Activated CD8-positive, alpha-beta T cell treated with anti-CD3 and anti-CD28 coated beads for 36 hours (primary cell): ENCODE measurements around the gene CCDC170. TPM values are rescaled to one million over a fixed set of nuclear protein-coding genes. Genes with fewer than 3 reads are reported as not detected.

Experiments
- ATAC-seq: fragments of 200-7000 bp; cut with Tn5 transposase; one replicate; pipeline ENCODE4 v1.10.0; 2021; ENCODE audit warnings: mild to moderate bottlenecking, moderate library complexity
- CTCF ChIA-PET: fragments of 350-600 bp; sonication (Branson Sonifier 250); formaldehyde crosslinking; loops from one replicate; lab custom pipeline; 2021; ENCODE audit warnings: antibody characterized with exemption; lab: Charles Lee
- POLR2A ChIA-PET: fragments of 350-600 bp; sonication (Branson Sonifier 250); formaldehyde crosslinking; loops from one replicate; lab custom pipeline; 2021; ENCODE audit warnings: antibody characterized with exemption; lab: Charles Lee
- DNase-seq: peaks from one replicate; pipeline ENCODE4 v3.0.0-alpha.2; 2020
- H3K27ac Mint-ChIP-seq: one replicate; pipeline ENCODE4 v1.8.0; 2021; ENCODE audit warnings: mild to moderate bottlenecking, mixed read lengths
- H3K27me3 Mint-ChIP-seq: one replicate; pipeline ENCODE4 v1.8.0; 2021; ENCODE audit warnings: mixed read lengths
- H3K36me3 Mint-ChIP-seq: one replicate; pipeline ENCODE4 v1.8.0; 2021; ENCODE audit warnings: low read depth, mixed read lengths
- H3K4me1 Mint-ChIP-seq: one replicate; pipeline ENCODE4 v1.8.0; 2021; ENCODE audit warnings: low read depth, mixed read lengths
- H3K4me3 Mint-ChIP-seq: one replicate; pipeline ENCODE4 v1.8.0; 2021; ENCODE audit warnings: mild to moderate bottlenecking, moderate library complexity, mixed read lengths
- H3K9me3 Mint-ChIP-seq: one replicate; pipeline ENCODE4 v1.8.0; 2021; ENCODE audit warnings: mixed read lengths
- intact Hi-C: fragments of 100-400 bp; cut with micrococcal nuclease; formaldehyde crosslinking; loops from one replicate; pipeline ENCODE4 v1.10.0; 2022
- total RNA-seq, 2 experiments: library from RNA; stranded (reverse); gene quantifications; one replicate each; pipeline ENCODE4 v1.2.3, GENCODE V29; 2021
- TF ChIP-seq, protein P1 (sequence below): fragments of 200-600 bp; IDR thresholded peaks from one replicate; pipeline ENCODE4 v1.8.0; 2022; ENCODE audit warnings: antibody characterized with exemption, mild to moderate bottlenecking

Gene CCDC170
- total RNA-seq, 2 experiments from 2014 or later: not detected

DNA sequence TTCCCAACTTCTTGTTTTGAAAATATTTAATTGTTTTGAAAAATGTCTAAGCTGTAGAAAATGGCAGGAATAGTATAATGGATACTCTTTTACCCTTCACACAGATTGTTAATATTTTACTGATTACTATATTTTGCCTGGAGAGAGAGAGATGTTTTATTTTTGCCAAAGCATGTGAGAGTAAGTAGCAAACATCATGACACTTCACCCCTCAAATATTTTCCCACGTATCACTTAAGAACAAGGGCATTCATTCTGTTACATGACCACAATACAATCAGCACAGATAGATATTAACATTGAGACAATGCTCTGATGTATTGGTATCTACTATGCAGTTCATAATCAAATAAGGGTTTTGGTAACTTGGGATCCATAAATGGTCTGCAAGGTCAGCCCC is 116.5 kb downstream of the CCDC170 start:
- ChIA-PET POLR2A (no interaction called here), CTCF (no interaction called here)
- ATAC-seq: no peak
- H3K27ac Mint-ChIP-seq: no peak overlapping the region
- no peak overlapping the region for H3K4me3 Mint-ChIP-seq
- peaks cover 19% of the 10 kb centered on the region for H3K27me3 Mint-ChIP-seq
- H3K9me3 Mint-ChIP-seq: no peaks in the 10 kb centered on the region
- intact Hi-C loops: no loop called here
- TF ChIP-seq, protein P1, sequence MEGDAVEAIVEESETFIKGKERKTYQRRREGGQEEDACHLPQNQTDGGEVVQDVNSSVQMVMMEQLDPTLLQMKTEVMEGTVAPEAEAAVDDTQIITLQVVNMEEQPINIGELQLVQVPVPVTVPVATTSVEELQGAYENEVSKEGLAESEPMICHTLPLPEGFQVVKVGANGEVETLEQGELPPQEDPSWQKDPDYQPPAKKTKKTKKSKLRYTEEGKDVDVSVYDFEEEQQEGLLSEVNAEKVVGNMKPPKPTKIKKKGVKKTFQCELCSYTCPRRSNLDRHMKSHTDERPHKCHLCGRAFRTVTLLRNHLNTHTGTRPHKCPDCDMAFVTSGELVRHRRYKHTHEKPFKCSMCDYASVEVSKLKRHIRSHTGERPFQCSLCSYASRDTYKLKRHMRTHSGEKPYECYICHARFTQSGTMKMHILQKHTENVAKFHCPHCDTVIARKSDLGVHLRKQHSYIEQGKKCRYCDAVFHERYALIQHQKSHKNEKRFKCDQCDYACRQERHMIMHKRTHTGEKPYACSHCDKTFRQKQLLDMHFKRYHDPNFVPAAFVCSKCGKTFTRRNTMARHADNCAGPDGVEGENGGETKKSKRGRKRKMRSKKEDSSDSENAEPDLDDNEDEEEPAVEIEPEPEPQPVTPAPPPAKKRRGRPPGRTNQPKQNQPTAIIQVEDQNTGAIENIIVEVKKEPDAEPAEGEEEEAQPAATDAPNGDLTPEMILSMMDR: no peak
- H3K36me3 Mint-ChIP-seq: no peaks in the 10 kb centered on the region
- no peak for DNase-seq
- no peaks in the 10 kb centered on the region for H3K4me1 Mint-ChIP-seq

DNA sequence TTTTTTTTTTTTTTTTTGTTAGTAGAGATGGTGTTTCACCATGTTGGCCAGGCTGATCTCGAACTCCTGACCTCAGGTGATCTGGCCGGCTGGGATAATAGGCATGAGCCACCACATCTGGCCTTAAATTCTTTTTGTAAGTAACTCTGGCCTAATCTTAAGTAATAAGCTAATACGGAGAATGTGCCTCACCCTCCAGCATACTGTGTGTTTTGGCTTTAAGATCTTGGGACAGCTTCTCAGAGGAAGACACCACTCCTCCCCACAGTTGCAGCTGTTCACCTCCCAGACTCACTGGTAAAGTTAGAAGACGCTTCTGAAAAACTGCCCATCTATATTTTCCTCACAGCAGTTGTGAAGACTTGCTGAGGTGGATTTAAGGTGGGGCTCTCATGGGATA is 120.8 kb downstream of the CCDC170 start:
- intact Hi-C loops: no loop called here
- Mint-ChIP-seq H3K27ac (no peak overlapping the region), H3K4me1 (no peaks in the 10 kb centered on the region), H3K27me3 (peaks cover 14% of the 10 kb centered on the region), H3K36me3 (no peaks in the 10 kb centered on the region), H3K4me3 (no peak overlapping the region), H3K9me3 (no peaks in the 10 kb centered on the region)
- CTCF ChIA-PET: no interaction called here
- DNase-seq: no peak
- TF ChIP-seq, protein P1: no peak
- POLR2A ChIA-PET: no interaction called here
- no peak for ATAC-seq

DNA sequence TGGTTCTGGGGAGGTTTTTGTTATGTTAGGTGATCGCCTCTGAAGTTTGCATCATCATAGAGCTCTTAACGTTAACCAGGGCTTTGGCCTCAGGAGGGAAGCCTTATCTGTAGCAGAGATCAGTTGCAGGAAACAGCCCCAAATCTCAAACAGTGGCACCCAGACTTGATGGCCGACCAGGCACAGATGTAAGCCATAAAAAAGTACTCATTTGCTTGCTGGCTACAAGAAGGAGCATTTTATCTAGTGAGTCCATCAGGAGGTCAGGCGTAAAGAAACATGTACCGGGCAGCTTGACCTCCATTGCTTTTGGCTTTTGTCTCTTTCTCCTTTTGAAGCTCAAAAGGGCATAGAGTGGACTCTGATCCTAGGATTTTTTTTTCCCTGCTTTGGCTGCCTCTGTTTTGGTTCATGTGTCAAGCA is 122.3 kb downstream of the CCDC170 start:
- ATAC-seq: no peak

DNA sequence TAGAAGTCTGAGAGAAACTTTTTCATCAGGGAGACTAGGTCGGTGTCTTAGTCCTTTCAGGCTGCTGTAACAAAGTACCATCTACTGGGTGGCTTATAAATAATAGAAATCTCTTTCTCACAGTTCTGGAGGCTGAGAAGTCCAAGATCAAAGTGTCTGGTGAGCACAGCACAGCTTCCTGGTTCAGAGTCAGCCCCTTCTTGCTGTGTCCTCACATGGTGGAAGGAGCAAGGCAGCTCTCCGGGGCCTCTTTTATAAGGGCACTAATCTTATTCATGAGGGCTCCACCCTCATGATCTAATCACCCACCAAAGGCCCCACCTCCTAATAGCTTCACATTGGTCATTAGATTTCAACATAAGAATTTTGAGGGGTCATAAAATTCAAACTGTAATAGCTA is 122.8 kb downstream of the CCDC170 start:
- Mint-ChIP-seq H3K27ac (no peak overlapping the region), H3K36me3 (no peaks in the 10 kb centered on the region), H3K4me3 (no peak overlapping the region), H3K27me3 (peaks cover 15% of the 10 kb centered on the region), H3K4me1 (no peaks in the 10 kb centered on the region), H3K9me3 (no peaks in the 10 kb centered on the region)
- DNase-seq: no peak
- ChIA-PET POLR2A (no interaction called here), CTCF (no interaction called here)
- no peak for ATAC-seq
- TF ChIP-seq, protein P1: no peak
- intact Hi-C loops: no loop called here

More for the DNA sequence above, 122.3 kb downstream of the CCDC170 start:
- no peak for DNase-seq
- Mint-ChIP-seq H3K27ac (no peak overlapping the region), H3K27me3 (peaks cover 14% of the 10 kb centered on the region), H3K4me1 (no peaks in the 10 kb centered on the region), H3K36me3 (no peaks in the 10 kb centered on the region), H3K4me3 (no peak overlapping the region), H3K9me3 (no peaks in the 10 kb centered on the region)
- POLR2A ChIA-PET: no interaction called here
- TF ChIP-seq, protein P1: no peak
- intact Hi-C loops: no loop called here
- CTCF ChIA-PET: no interaction called here

DNA sequence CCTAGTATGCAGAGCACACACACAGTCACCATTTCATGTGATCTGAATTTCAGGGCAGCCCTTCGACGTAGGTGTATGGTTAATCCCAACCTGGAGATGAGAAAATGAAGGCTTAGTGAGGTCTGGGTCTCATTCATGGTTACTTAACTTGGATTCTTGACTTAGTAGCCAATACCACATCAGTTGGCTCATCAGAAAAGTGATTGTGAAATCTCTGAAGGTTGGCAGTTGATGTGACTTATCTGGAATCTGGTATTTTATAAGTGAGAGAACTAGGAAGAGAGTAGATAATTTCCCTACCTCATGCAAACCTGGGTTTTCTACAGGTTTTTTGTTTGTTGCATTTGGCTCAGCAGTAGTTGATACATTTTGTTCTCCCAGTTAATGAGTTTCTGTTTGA is 123.7 kb downstream of the CCDC170 start:
- Mint-ChIP-seq H3K27ac (no peak overlapping the region), H3K36me3 (no peaks in the 10 kb centered on the region), H3K27me3 (peaks cover 13% of the 10 kb centered on the region), H3K9me3 (no peaks in the 10 kb centered on the region), H3K4me1 (no peaks in the 10 kb centered on the region), H3K4me3 (no peak overlapping the region)
- POLR2A ChIA-PET: no interaction called here
- no peak for ATAC-seq
- intact Hi-C loops: no loop called here
- no peak for DNase-seq
- TF ChIP-seq, protein P1: no peak
- CTCF ChIA-PET: no interaction called here
